NCI-H1092 (cell line): ENCODE data around the gene FIG4.
"Not testable (repeated sequence)": the region's sequence is repeated elsewhere in the genome, so short reads cannot be mapped to it uniquely, and the experiment has no call there.

Source experiments
- DNase-seq: peaks from one replicate; lab custom pipeline; 2025; lab: John Stamatoyannopoulos, UW

Gene FIG4

GRCh38 chr6:109854541-109855308, 163.6 kb downstream of the FIG4 start:
- DNase-seq: no peak

GRCh38 chr6:109855476-109856040, 164.5 kb downstream of the FIG4 start:
- not testable (repeated sequence) for DNase-seq

GRCh38 chr6:109861946-109862345, 170.8 kb downstream of the FIG4 start:
- DNase-seq: no peak

- no peak for DNase-seq
Observed at GRCh38 chr6:109864050-109864449, 173.0 kb downstream of the FIG4 start.

- no peak for DNase-seq
Observed at GRCh38 chr6:109865968-109866367, 174.9 kb downstream of the FIG4 start.

- DNase-seq: no peak
Observed at GRCh38 chr6:109867009-109867969, 176.2 kb downstream of the FIG4 start.

GRCh38 chr6:109867970-109868358, 176.9 kb downstream of the FIG4 start:
- no peak for DNase-seq

GRCh38 chr6:109869398-109870088, 178.4 kb downstream of the FIG4 start:
- DNase-seq: not testable (repeated sequence)

GRCh38 chr6:109870089-109870410, 179.0 kb downstream of the FIG4 start:
- DNase-seq: no peak

GRCh38 chr6:109872549-109872948, 181.5 kb downstream of the FIG4 start:
- DNase-seq: no peak

- DNase-seq: no peak
Observed at GRCh38 chr6:109872968-109873545, 182.0 kb downstream of the FIG4 start.

- DNase-seq: no peak
Observed at GRCh38 chr6:109874086-109874485, 183.0 kb downstream of the FIG4 start.

GRCh38 chr6:109874621-109875020, 183.5 kb downstream of the FIG4 start:
- no peak for DNase-seq
